Measurements from ENCODE around the gene TGFB2. TPM values are rescaled to one million over a fixed set of nuclear protein-coding genes. Genes with fewer than 3 reads are reported as not detected.

Gene TGFB2
- total RNA-seq, 1 experiment from 2014 or later = 0.34 TPM

GRCh38 chr1:218451415-218451814, 106.3 kb downstream of the TGFB2 start (continued):
- TF ChIP-seq, protein P1, sequence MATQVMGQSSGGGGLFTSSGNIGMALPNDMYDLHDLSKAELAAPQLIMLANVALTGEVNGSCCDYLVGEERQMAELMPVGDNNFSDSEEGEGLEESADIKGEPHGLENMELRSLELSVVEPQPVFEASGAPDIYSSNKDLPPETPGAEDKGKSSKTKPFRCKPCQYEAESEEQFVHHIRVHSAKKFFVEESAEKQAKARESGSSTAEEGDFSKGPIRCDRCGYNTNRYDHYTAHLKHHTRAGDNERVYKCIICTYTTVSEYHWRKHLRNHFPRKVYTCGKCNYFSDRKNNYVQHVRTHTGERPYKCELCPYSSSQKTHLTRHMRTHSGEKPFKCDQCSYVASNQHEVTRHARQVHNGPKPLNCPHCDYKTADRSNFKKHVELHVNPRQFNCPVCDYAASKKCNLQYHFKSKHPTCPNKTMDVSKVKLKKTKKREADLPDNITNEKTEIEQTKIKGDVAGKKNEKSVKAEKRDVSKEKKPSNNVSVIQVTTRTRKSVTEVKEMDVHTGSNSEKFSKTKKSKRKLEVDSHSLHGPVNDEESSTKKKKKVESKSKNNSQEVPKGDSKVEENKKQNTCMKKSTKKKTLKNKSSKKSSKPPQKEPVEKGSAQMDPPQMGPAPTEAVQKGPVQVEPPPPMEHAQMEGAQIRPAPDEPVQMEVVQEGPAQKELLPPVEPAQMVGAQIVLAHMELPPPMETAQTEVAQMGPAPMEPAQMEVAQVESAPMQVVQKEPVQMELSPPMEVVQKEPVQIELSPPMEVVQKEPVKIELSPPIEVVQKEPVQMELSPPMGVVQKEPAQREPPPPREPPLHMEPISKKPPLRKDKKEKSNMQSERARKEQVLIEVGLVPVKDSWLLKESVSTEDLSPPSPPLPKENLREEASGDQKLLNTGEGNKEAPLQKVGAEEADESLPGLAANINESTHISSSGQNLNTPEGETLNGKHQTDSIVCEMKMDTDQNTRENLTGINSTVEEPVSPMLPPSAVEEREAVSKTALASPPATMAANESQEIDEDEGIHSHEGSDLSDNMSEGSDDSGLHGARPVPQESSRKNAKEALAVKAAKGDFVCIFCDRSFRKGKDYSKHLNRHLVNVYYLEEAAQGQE (IDR thresholded peaks at IDR 0.05; ENCODE audit: low read depth) = no peak
- TF ChIP-seq ZNF274 (IDR thresholded peaks at IDR 0.05; ENCODE audit: low read depth, low read length) (no peak), CBX3 (IDR thresholded peaks at IDR 0.05; ENCODE audit: low read depth) (no peak), TCF7L2 (IDR thresholded peaks at IDR 0.05; ENCODE audit: borderline replicate concordance, extremely low read depth, insufficient read depth, insufficient read length) (no peak), EGR1 (IDR thresholded peaks at IDR 0.05; ENCODE audit: low read depth) (no peak), CEBPB (IDR thresholded peaks at IDR 0.05; ENCODE audit: low read depth) (no peak), SIN3A (IDR thresholded peaks at IDR 0.05; ENCODE audit: low read depth) (no peak), ELF1 (IDR thresholded peaks at IDR 0.05; ENCODE audit: borderline replicate concordance, low read depth) (no peak), SRF (IDR thresholded peaks at IDR 0.05; ENCODE audit: low read depth) (no peak), FOSL1 (IDR thresholded peaks at IDR 0.05; ENCODE audit: low read depth) (no peak)
- TF ChIP-seq, protein P2, sequence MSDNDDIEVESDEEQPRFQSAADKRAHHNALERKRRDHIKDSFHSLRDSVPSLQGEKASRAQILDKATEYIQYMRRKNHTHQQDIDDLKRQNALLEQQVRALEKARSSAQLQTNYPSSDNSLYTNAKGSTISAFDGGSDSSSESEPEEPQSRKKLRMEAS (IDR thresholded peaks at IDR 0.05) = no peak

GRCh38 chr1:218454700-218455282, 109.7 kb downstream of the TGFB2 start:
- no peak overlapping the region for H3K27ac ChIP-seq (ENCODE audit: low read depth, low read length)
- H3K9me2 ChIP-seq (ENCODE audit: insufficient read depth) = no peaks in the 10 kb centered on the region
- intact Hi-C loops (cut with micrococcal nuclease) = no loop called here
- DNase-seq (ENCODE audit: low read depth, low spot score) (no peak), ATAC-seq (no peak)
- peaks cover 9 to 11% of the 10 kb centered on the region in 2 experiments for H3K4me1 ChIP-seq (ENCODE audit: control insufficient read depth in 1 of 2, insufficient read depth in 2 of 2, low read length in 2 of 2)
- no peaks in the 10 kb centered on the region for H4K20me1 ChIP-seq (ENCODE audit: insufficient read depth)
- H3K27me3 ChIP-seq (ENCODE audit: insufficient read depth, low read length) = no peaks in the 10 kb centered on the region
- no peaks in the 10 kb centered on the region for H3K79me2 ChIP-seq (ENCODE audit: insufficient read depth, low read length)
- H3K9me3 ChIP-seq (ENCODE audit: control insufficient read depth in 1 of 2, insufficient read depth in 1 of 2, low read depth in 1 of 2, low read length in 2 of 2) = no peaks in the 10 kb centered on the region
- no peak overlapping the region for H3K4me2 ChIP-seq (ENCODE audit: low read length)
- no TSS peak for BruUV-seq (replicated peaks)
- RAD21 ChIA-PET (ENCODE audit: low non-redundant PET in 1 of 2, low total read pairs in 2 of 2, uncharacterized antibody in 2 of 2, unreplicated experiment in 2 of 2) = no interaction called here
- CTCF ChIA-PET = no interaction called here
- POLR2A ChIA-PET = no interaction called here
- H3K4me3 ChIP-seq (replicated peaks in 1 of 2; ENCODE audit: low read depth in 1 of 2, low read length in 2 of 2) = no peak overlapping the region
- H2AFZ ChIP-seq (ENCODE audit: low read depth, low read length, poor library complexity, severe bottlenecking) = no peak overlapping the region
- H3K36me3 ChIP-seq (ENCODE audit: control insufficient read depth in 1 of 2, insufficient read depth in 2 of 2, low read length in 2 of 2) = no peaks in the 10 kb centered on the region
- H3K9ac ChIP-seq (ENCODE audit: low read length) = no peak overlapping the region
- TF ChIP-seq, protein P1 (IDR thresholded peaks at IDR 0.05; ENCODE audit: low read depth) = no peak
- TF ChIP-seq SIN3A (IDR thresholded peaks at IDR 0.05; ENCODE audit: low read depth) (no peak), CBX3 (IDR thresholded peaks at IDR 0.05; ENCODE audit: low read depth) (no peak), FOSL1 (IDR thresholded peaks at IDR 0.05; ENCODE audit: low read depth) (no peak), SP1 (IDR thresholded peaks at IDR 0.05; ENCODE audit: low read depth) (no peak), EZH2 (IDR thresholded peaks at IDR 0.05) (no peak), EGR1 (IDR thresholded peaks at IDR 0.05; ENCODE audit: low read depth) (no peak), SRF (IDR thresholded peaks at IDR 0.05; ENCODE audit: low read depth) (no peak), YY1 (IDR thresholded peaks at IDR 0.05; ENCODE audit: extremely low read depth, insufficient replicate concordance, low read depth, low read length) (no peak), POLR2A (IDR thresholded peaks at IDR 0.05; ENCODE audit: borderline replicate concordance, extremely low read depth, insufficient read depth, insufficient read length) (no peak)
- TF ChIP-seq, protein P3, sequence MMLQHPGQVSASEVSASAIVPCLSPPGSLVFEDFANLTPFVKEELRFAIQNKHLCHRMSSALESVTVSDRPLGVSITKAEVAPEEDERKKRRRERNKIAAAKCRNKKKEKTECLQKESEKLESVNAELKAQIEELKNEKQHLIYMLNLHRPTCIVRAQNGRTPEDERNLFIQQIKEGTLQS (IDR thresholded peaks at IDR 0.05) = no peak
- TF ChIP-seq, protein P2 (IDR thresholded peaks at IDR 0.05) = no peak
